ENCODE results near the gene DYNC2LI1.

The DYNC2LI1 gene

GRCh38 chr2:43763091-43763490, 10.7 kb upstream of the DYNC2LI1 start:
- no peak for DNase-seq (ENCODE audit: low read depth in 3 of 3)

GRCh38 chr2:43764086-43764705, 9.6 kb upstream of the DYNC2LI1 start:
- no peak for DNase-seq (ENCODE audit: low read depth in 3 of 3)

- no peak for DNase-seq (ENCODE audit: low read depth in 3 of 3)
Measured at GRCh38 chr2:43766006-43766405, 7.8 kb upstream of the DYNC2LI1 start.

GRCh38 chr2:43774617-43775016, 778 bp downstream of the DYNC2LI1 start:
- no peak for DNase-seq (ENCODE audit: low read depth in 3 of 3)

GRCh38 chr2:43776324-43776723, 2.5 kb downstream of the DYNC2LI1 start:
- DNase-seq (ENCODE audit: low read depth in 3 of 3), result no peak

- no peak for DNase-seq (ENCODE audit: low read depth in 3 of 3)
Measured at GRCh38 chr2:43777306-43777926, 3.6 kb downstream of the DYNC2LI1 start.

GRCh38 chr2:43778233-43778632, 4.4 kb downstream of the DYNC2LI1 start:
- DNase-seq (ENCODE audit: low read depth in 3 of 3), result no peak

GRCh38 chr2:43787895-43788294, 14.1 kb downstream of the DYNC2LI1 start:
- no peak for DNase-seq (ENCODE audit: low read depth in 3 of 3)

GRCh38 chr2:43788646-43789045, 14.8 kb downstream of the DYNC2LI1 start:
- DNase-seq (ENCODE audit: low read depth in 3 of 3), result no peak

- DNase-seq (ENCODE audit: low read depth in 3 of 3), result no peak
Measured at GRCh38 chr2:43790147-43790546, 16.3 kb downstream of the DYNC2LI1 start.

GRCh38 chr2:43791035-43791765, 17.4 kb downstream of the DYNC2LI1 start:
- no peak for DNase-seq (ENCODE audit: low read depth in 3 of 3)

GRCh38 chr2:43792653-43793052, 18.8 kb downstream of the DYNC2LI1 start:
- DNase-seq (ENCODE audit: low read depth in 3 of 3), result no peak

- DNase-seq (ENCODE audit: low read depth in 3 of 3), result no peak
Measured at GRCh38 chr2:43794956-43795355, 21.1 kb downstream of the DYNC2LI1 start.

- no peak for DNase-seq (ENCODE audit: low read depth in 3 of 3)
Measured at GRCh38 chr2:43796206-43796605, 22.4 kb downstream of the DYNC2LI1 start.

GRCh38 chr2:43798300-43798699, 24.5 kb downstream of the DYNC2LI1 start:
- no peak for DNase-seq (ENCODE audit: low read depth in 3 of 3)

- DNase-seq (ENCODE audit: low read depth in 3 of 3), result no peak
Measured at GRCh38 chr2:43800894-43801293, 27.1 kb downstream of the DYNC2LI1 start.

GRCh38 chr2:43802135-43802534, 28.3 kb downstream of the DYNC2LI1 start:
- no peak for DNase-seq (ENCODE audit: low read depth in 3 of 3)

- no peak for DNase-seq (ENCODE audit: low read depth in 3 of 3)
Measured at GRCh38 chr2:43803113-43803512, 29.3 kb downstream of the DYNC2LI1 start.

- DNase-seq (ENCODE audit: low read depth in 3 of 3), result no peak
Measured at GRCh38 chr2:43806719-43807031, 32.8 kb downstream of the DYNC2LI1 start.

GRCh38 chr2:43810452-43810851, 36.6 kb downstream of the DYNC2LI1 start:
- DNase-seq (ENCODE audit: low read depth in 3 of 3), result no peak

GRCh38 chr2:43810888-43811287, 37.0 kb downstream of the DYNC2LI1 start:
- DNase-seq (ENCODE audit: low read depth in 3 of 3), result no peak

- DNase-seq (ENCODE audit: low read depth in 3 of 3), result no peak
Measured at GRCh38 chr2:43812006-43812405, 38.2 kb downstream of the DYNC2LI1 start.

- no peak for DNase-seq (ENCODE audit: low read depth in 3 of 3)
Measured at GRCh38 chr2:43812947-43813346, 39.1 kb downstream of the DYNC2LI1 start.
